Neutrophil (primary cell): ENCODE measurements around the gene VAV3.

Experiments used
- H3K27ac ChIP-seq: fragments of 200-600 bp; sonication (generic); 2 replicates; pipeline ENCODE4 v1.5.1; 2016; ENCODE audit warnings: mild to moderate bottlenecking, moderate library complexity
- H3K27me3 ChIP-seq: fragments of 200-600 bp; sonication (generic); 2 replicates; pipeline ENCODE4 v1.6.0; 2016; ENCODE audit warnings: mild to moderate bottlenecking
- H3K36me3 ChIP-seq: fragments of 200-600 bp; sonication (generic); 2 replicates; pipeline ENCODE4 v1.5.1; 2017
- H3K4me1 ChIP-seq, 2 experiments: fragments of 200-600 bp in 1 of 2; sonication (generic) in 1 of 2; 1 replicate in 1 of 2; 2 replicates in 1 of 2; pipeline versions ENCODE4 v1.5.1 to v1.6.1; 2013 to 2016; ENCODE audit warnings: low read depth in 1 of 2, low read length in 1 of 2, mild to moderate bottlenecking in 1 of 2, moderate library complexity in 1 of 2; ENCODE audit not compliant: control insufficient read depth in 1 of 2, insufficient read depth in 1 of 2
- H3K4me3 ChIP-seq, 2 experiments: fragments of 200-600 bp in 1 of 2; sonication (generic) in 1 of 2; 1 replicate in 1 of 2; 2 replicates in 1 of 2; pipeline ENCODE4 v1.5.1; 2013 to 2016; ENCODE audit warnings: low read depth in 1 of 2, low read length in 1 of 2, mild to moderate bottlenecking in 1 of 2, moderate library complexity in 1 of 2
- H3K9me3 ChIP-seq: fragments of 200-600 bp; sonication (generic); 2 replicates; pipeline ENCODE4 v1.5.1; 2016
- CTCF ChIP-seq: fragments of 200-600 bp; sonication (generic); IDR thresholded peaks from 2 replicates; pipeline ENCODE4 v1.5.1; 2016; ENCODE audit warnings: antibody characterized with exemption

The VAV3 gene

DNA sequence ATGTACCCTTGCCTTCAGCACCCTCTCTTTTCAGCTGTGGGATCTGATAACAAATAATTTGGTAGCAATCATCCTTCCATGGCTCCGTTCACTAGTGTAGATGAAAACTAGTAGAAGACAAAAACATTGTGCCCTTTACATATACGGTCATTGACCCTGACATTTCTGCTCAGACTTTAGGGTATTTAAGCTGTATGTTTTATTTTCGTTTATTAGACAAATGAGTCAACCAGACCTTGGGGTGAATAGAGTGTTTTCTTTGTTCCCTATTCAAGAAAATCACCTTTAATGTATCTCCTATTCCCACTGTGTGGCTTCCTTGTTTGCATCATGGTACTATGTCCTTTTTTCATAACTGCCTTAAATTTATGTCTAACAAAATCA is 187.3 kb downstream of the VAV3 start:
- Histone ChIP-seq H3K9me3 (no peaks in the 10 kb centered on the region), H3K27me3 (no peaks in the 10 kb centered on the region), H3K36me3 (peaks cover 14% of the 10 kb centered on the region), H3K27ac (no peak overlapping the region), H3K4me1 (no peaks in the 10 kb centered on the region), H3K4me3 (no peak overlapping the region)
- no peak for TF ChIP-seq CTCF

GRCh38 chr1:107776900-107777663 is 187.9 kb downstream of the VAV3 start:
- Histone ChIP-seq H3K27me3 (no peaks in the 10 kb centered on the region), H3K4me1 (no peaks in the 10 kb centered on the region), H3K4me3 (no peak overlapping the region), H3K27ac (no peak overlapping the region), H3K36me3 (peaks cover 19% of the 10 kb centered on the region), H3K9me3 (no peaks in the 10 kb centered on the region)
- no peak for TF ChIP-seq CTCF

GRCh38 chr1:107771377-107771776 is 193.6 kb downstream of the VAV3 start:
- no peaks in the 10 kb centered on the region for H3K9me3 ChIP-seq
- no peaks in the 10 kb centered on the region for H3K4me1 ChIP-seq
- TF ChIP-seq CTCF, result no peak
- H3K27ac ChIP-seq, result no peak overlapping the region
- H3K27me3 ChIP-seq, result no peaks in the 10 kb centered on the region
- peaks cover 56% of the 10 kb centered on the region for H3K36me3 ChIP-seq
- H3K4me3 ChIP-seq, result no peak overlapping the region

- Histone ChIP-seq H3K4me3 (no peak overlapping the region), H3K4me1 (no peaks in the 10 kb centered on the region), H3K9me3 (no peaks in the 10 kb centered on the region), H3K36me3 (peaks cover 85% of the 10 kb centered on the region), H3K27me3 (no peaks in the 10 kb centered on the region), H3K27ac (no peak overlapping the region)
- TF ChIP-seq CTCF, result no peak
Observed at GRCh38 chr1:107767156-107767582, 197.8 kb downstream of the VAV3 start.

- H3K4me3 ChIP-seq, result no peak overlapping the region
- no peak overlapping the region for H3K27ac ChIP-seq
- H3K36me3 ChIP-seq, result peaks cover 83% of the 10 kb centered on the region
- no peaks in the 10 kb centered on the region for H3K9me3 ChIP-seq
- no peaks in the 10 kb centered on the region for H3K27me3 ChIP-seq
- H3K4me1 ChIP-seq, result no peaks in the 10 kb centered on the region
- TF ChIP-seq CTCF, result no peak
Observed at GRCh38 chr1:107766533-107766932, 198.4 kb downstream of the VAV3 start.
